HepG2 (cell line): ENCODE data around the gene ARSB. TPM values are rescaled to one million over a fixed set of nuclear protein-coding genes. Genes with fewer than 3 reads are reported as not detected.

Experiments used
- BHLHE40 ChIP-seq: IDR thresholded peaks from 2 replicates; pipeline ENCODE4 v1.6.1; 2011; ENCODE audit warnings: low read length, improper control_type of control experiment
- ESRRA ChIP-seq: sonication (generic); formaldehyde crosslinking; IDR thresholded peaks from 2 replicates; pipeline ENCODE4 v1.5.1; 2020; ENCODE audit warnings: mild to moderate bottlenecking, low read depth, missing genetic modification reagents
- HMG20B ChIP-seq: conservative IDR thresholded peaks from 2 replicates; pipeline ENCODE4 v1.6.1; 2016; ENCODE audit warnings: missing genetic modification reagents, missing compliant biosample characterization
- ISL2 ChIP-seq: sonication (generic); formaldehyde crosslinking; IDR thresholded peaks from 2 replicates; pipeline ENCODE4 v1.5.0; 2020; ENCODE audit warnings: missing genetic modification reagents
- KLF16 ChIP-seq, 2 experiments: sonication (generic) in 1 of 2; formaldehyde crosslinking in 1 of 2; IDR thresholded peaks; 2 replicates each; pipeline versions ENCODE4 v1.6.1 to v1.8.0; 2016 to 2023; ENCODE audit warnings: missing genetic modification reagents in 2 of 2, missing compliant biosample characterization in 1 of 2
- NCOA2 ChIP-seq: sonication (generic); formaldehyde crosslinking; IDR thresholded peaks from 2 replicates; pipeline ENCODE4 v1.8.0; 2022; ENCODE audit warnings: inconsistent platforms
- NR2F1 ChIP-seq, 2 experiments: fragments of 450-650 bp in 1 of 2; formaldehyde crosslinking in 1 of 2; IDR thresholded peaks; 2 replicates each; pipeline versions ENCODE4 v1.5.0 to v1.6.1; 2016 to 2020; ENCODE audit warnings: mild to moderate bottlenecking in 1 of 2, missing compliant biosample characterization in 1 of 2, missing genetic modification reagents in 1 of 2, moderate library complexity in 1 of 2
- PRDM4 ChIP-seq: sonication (generic); formaldehyde crosslinking; IDR thresholded peaks from 2 replicates; pipeline ENCODE4 v1.9.0; 2021; ENCODE audit warnings: missing genetic modification reagents, borderline replicate concordance
- SIX1 ChIP-seq: sonication (generic); formaldehyde crosslinking; IDR thresholded peaks from 2 replicates; pipeline ENCODE4 v1.4.0; 2020; ENCODE audit warnings: missing genetic modification reagents, borderline replicate concordance
- SOX5 ChIP-seq: IDR thresholded peaks from 2 replicates; pipeline ENCODE4 v1.6.1; 2016; ENCODE audit warnings: borderline replicate concordance
- ZGPAT ChIP-seq: IDR thresholded peaks from 2 replicates; pipeline ENCODE4 v1.6.1; 2016; ENCODE audit warnings: mild to moderate bottlenecking
- ZNF770 ChIP-seq: sonication (generic); formaldehyde crosslinking; IDR thresholded peaks from 2 replicates; pipeline ENCODE4 v1.5.0; 2020; ENCODE audit warnings: mild to moderate bottlenecking, missing genetic modification reagents
- polyA plus RNA-seq, 8 experiments: library from polyadenylated mRNA; depleted of rRNA in 3 of 8; stranded (reverse) in 7 of 8; unstranded in 1 of 8; fragments of >200 nt; fragmentation: Illumina TruSeq in 4 of 8; extraction: Trizol in 4 of 8; gene quantifications; 2 replicates each; pipeline versions ENCODE4 v1.2.1 to v1.2.3, GENCODE V29; 2011 to 2016; ENCODE audit warnings: low read depth in 4 of 8, missing spikeins in 1 of 8, mixed read lengths in 1 of 8; ENCODE audit not compliant: insufficient read depth in 1 of 8
- total RNA-seq, 5 experiments: library from RNA; depleted of rRNA; stranded (reverse); fragments of >200 nt; fragmentation: Illumina TruSeq; extraction: Trizol; gene quantifications; 2 replicates each; pipeline ENCODE4 v1.2.3, GENCODE V29; 2016; ENCODE audit warnings: low read depth in 1 of 5
- TF ChIP-seq, protein P1 (sequence below), 2 experiments: fragments of 450-650 bp in 1 of 2; sonication (generic) in 1 of 2; formaldehyde crosslinking in 1 of 2; IDR thresholded peaks; 2 replicates each; pipeline versions ENCODE4 v1.6.1 to v1.8.0; 2016 to 2022; ENCODE audit warnings: antibody characterized with exemption in 1 of 2, mild to moderate bottlenecking in 1 of 2, missing genetic modification reagents in 1 of 2

The ARSB gene
- total and polyA plus RNA-seq, 2 of the 13 experiments (the other 11 are each of a cell fraction or from before 2014, with no cell fraction given), result 52.6 to 66.4 TPM

- no peak for TF ChIP-seq KLF16 (CRISPR knock-in tag; IDR thresholded peaks at IDR 0.05)
- 0 out of 2 replicates have a peak, but pooled peaks have one; percentile 18 for TF ChIP-seq ZNF770 (CRISPR knock-in tag)
- peak; percentile 58; the same call in 1 of the 2 replicates for TF ChIP-seq ISL2 (CRISPR knock-in tag)
- TF ChIP-seq NCOA2 (CRISPR knock-in tag), result peak; percentile 31; the same call in 1 of the 2 replicates
- peak; percentile 46; the same call in 1 of the 2 replicates for TF ChIP-seq ZGPAT (CRISPR knock-in tag)
- TF ChIP-seq HMG20B (CRISPR knock-in tag), result 0 out of 2 replicates have a peak, but pooled peaks have one; percentile 59
- peak; percentile 36; the same call in 1 of the 2 replicates for TF ChIP-seq SOX5 (CRISPR knock-in tag)
- peak; percentile 44; the same call in 1 of the 2 replicates for TF ChIP-seq SIX1 (CRISPR knock-in tag)
- TF ChIP-seq PRDM4, result no peak
- TF ChIP-seq NR2F1 (CRISPR knock-in tag; IDR thresholded peaks at IDR 0.05), result peak; percentile 58 to 66; a peak in 3 of 4 replicates
- TF ChIP-seq, protein P1, sequence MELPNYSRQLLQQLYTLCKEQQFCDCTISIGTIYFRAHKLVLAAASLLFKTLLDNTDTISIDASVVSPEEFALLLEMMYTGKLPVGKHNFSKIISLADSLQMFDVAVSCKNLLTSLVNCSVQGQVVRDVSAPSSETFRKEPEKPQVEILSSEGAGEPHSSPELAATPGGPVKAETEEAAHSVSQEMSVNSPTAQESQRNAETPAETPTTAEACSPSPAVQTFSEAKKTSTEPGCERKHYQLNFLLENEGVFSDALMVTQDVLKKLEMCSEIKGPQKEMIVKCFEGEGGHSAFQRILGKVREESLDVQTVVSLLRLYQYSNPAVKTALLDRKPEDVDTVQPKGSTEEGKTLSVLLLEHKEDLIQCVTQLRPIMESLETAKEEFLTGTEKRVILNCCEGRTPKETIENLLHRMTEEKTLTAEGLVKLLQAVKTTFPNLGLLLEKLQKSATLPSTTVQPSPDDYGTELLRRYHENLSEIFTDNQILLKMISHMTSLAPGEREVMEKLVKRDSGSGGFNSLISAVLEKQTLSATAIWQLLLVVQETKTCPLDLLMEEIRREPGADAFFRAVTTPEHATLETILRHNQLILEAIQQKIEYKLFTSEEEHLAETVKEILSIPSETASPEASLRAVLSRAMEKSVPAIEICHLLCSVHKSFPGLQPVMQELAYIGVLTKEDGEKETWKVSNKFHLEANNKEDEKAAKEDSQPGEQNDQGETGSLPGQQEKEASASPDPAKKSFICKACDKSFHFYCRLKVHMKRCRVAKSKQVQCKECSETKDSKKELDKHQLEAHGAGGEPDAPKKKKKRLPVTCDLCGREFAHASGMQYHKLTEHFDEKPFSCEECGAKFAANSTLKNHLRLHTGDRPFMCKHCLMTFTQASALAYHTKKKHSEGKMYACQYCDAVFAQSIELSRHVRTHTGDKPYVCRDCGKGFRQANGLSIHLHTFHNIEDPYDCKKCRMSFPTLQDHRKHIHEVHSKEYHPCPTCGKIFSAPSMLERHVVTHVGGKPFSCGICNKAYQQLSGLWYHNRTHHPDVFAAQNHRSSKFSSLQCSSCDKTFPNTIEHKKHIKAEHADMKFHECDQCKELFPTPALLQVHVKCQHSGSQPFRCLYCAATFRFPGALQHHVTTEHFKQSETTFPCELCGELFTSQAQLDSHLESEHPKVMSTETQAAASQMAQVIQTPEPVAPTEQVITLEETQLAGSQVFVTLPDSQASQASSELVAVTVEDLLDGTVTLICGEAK (IDR thresholded peaks at IDR 0.05), result no peak
- TF ChIP-seq, protein P1 (CRISPR knock-in tag; IDR thresholded peaks at IDR 0.05), result no peak
- peak; percentile 79 for TF ChIP-seq BHLHE40
- TF ChIP-seq ESRRA (CRISPR knock-in tag), result 0 out of 2 replicates have a peak, but pooled peaks have one; percentile 23
Measured at GRCh38 chr5:78761840-78762239, 223.3 kb downstream of the ARSB start (continued).
